Measurements from ENCODE around the gene GHR.

GHR gene

GRCh38 chr5:42423285-42424165 lies at the start of gene GHR:
Gene GHR, plus strand, starts transcription at chr5:42423439. Its CDS starts 142,436 bp downstream, at chr5:42565875.
- no peak for TF ChIP-seq MYC (IDR thresholded peaks at IDR 0.05; ENCODE audit: low read depth, low read length)
- peak; percentile 30 for TF ChIP-seq CTCF (IDR thresholded peaks at IDR 0.05; ENCODE audit: low read depth, low read length)
- DNase-seq (ENCODE audit: low read depth), result peak; percentile 33
- H3K4me3 ChIP-seq (ENCODE audit: low read depth, low read length), result no peak within 1 kb of the TSS

- no peak overlapping the region for H3K4me3 ChIP-seq (ENCODE audit: low read depth, low read length)
- TF ChIP-seq MAX (IDR thresholded peaks at IDR 0.05; ENCODE audit: low read depth, low read length), result no peak
- no peak for TF ChIP-seq MYC (IDR thresholded peaks at IDR 0.05; ENCODE audit: low read depth, low read length)
- no peak for TF ChIP-seq POLR2A (IDR thresholded peaks at IDR 0.05; ENCODE audit: extremely low read depth, insufficient read length)
- no peak for TF ChIP-seq CTCF (IDR thresholded peaks at IDR 0.05; ENCODE audit: low read depth, low read length)
- DNase-seq (ENCODE audit: low read depth), result no peak
Measured at GRCh38 chr5:42374679-42375273, 48.5 kb upstream of the GHR start.

- no peak for DNase-seq (ENCODE audit: low read depth)
- TF ChIP-seq MYC (IDR thresholded peaks at IDR 0.05; ENCODE audit: low read depth, low read length) (no peak), MAX (IDR thresholded peaks at IDR 0.05; ENCODE audit: low read depth, low read length) (no peak), CTCF (IDR thresholded peaks at IDR 0.05; ENCODE audit: low read depth, low read length) (no peak), POLR2A (IDR thresholded peaks at IDR 0.05; ENCODE audit: extremely low read depth, insufficient read length) (no peak)
- no peak overlapping the region for H3K4me3 ChIP-seq (ENCODE audit: low read depth, low read length)
Measured at GRCh38 chr5:42377496-42377895, 45.7 kb upstream of the GHR start.

- H3K4me3 ChIP-seq (ENCODE audit: low read depth, low read length), result no peak overlapping the region
- no peak for TF ChIP-seq POLR2A (IDR thresholded peaks at IDR 0.05; ENCODE audit: extremely low read depth, insufficient read length)
- TF ChIP-seq CTCF (IDR thresholded peaks at IDR 0.05; ENCODE audit: low read depth, low read length), result no peak
- TF ChIP-seq MYC (IDR thresholded peaks at IDR 0.05; ENCODE audit: low read depth, low read length), result no peak
- TF ChIP-seq MAX (IDR thresholded peaks at IDR 0.05; ENCODE audit: low read depth, low read length), result no peak
- DNase-seq (ENCODE audit: low read depth), result no peak
Measured at GRCh38 chr5:42381973-42382372, 41.3 kb upstream of the GHR start.

GRCh38 chr5:42387563-42387962 lies 35.7 kb upstream of the GHR start:
- no peak for DNase-seq (ENCODE audit: low read depth)
- no peak overlapping the region for H3K4me3 ChIP-seq (ENCODE audit: low read depth, low read length)
- TF ChIP-seq MYC (IDR thresholded peaks at IDR 0.05; ENCODE audit: low read depth, low read length) (no peak), MAX (IDR thresholded peaks at IDR 0.05; ENCODE audit: low read depth, low read length) (no peak)

GRCh38 chr5:42390115-42390514 lies 33.1 kb upstream of the GHR start:
- H3K4me3 ChIP-seq (ENCODE audit: low read depth, low read length), result no peak overlapping the region
- no peak for TF ChIP-seq MYC (IDR thresholded peaks at IDR 0.05; ENCODE audit: low read depth, low read length)
- TF ChIP-seq CTCF (IDR thresholded peaks at IDR 0.05; ENCODE audit: low read depth, low read length), result no peak
- TF ChIP-seq POLR2A (IDR thresholded peaks at IDR 0.05; ENCODE audit: extremely low read depth, insufficient read length), result no peak
- TF ChIP-seq MAX (IDR thresholded peaks at IDR 0.05; ENCODE audit: low read depth, low read length), result no peak
- no peak for DNase-seq (ENCODE audit: low read depth)

All from NB4 (cell line).